Breast epithelium (tissue), 4 donors: Measurements from ENCODE around the gene NLRP9. TPM values are rescaled to one million over a fixed set of nuclear protein-coding genes. Genes with fewer than 3 reads are reported as not detected.
"Not testable (repeated sequence)": the region's sequence is repeated elsewhere in the genome, so short reads cannot be mapped to it uniquely, and the experiment has no call there.

Experiments
- DNase-seq, 2 donors: peaks; one replicate each; pipeline ENCODE4 v3.0.0-alpha.2; 2019; ENCODE audit warnings: low spot score in 2 of 2
- H3K27ac ChIP-seq, 2 donors: fragments of 200-600 bp; sonication (generic) in 1 of 2; one replicate each; pipeline ENCODE4 v1.5.1; 2016 to 2019; ENCODE audit warnings: mild to moderate bottlenecking in 1 of 2
- H3K27me3 ChIP-seq, 2 donors: fragments of 200-600 bp; sonication (generic) in 1 of 2; one replicate each; pipeline versions ENCODE4 v1.5.1 to v1.6.0; 2017 to 2019; ENCODE audit warnings: control low read depth in 1 of 2, mild to moderate bottlenecking in 1 of 2
- H3K36me3 ChIP-seq: fragments of 200-600 bp; one replicate; pipeline ENCODE4 v1.5.1; 2019
- H3K4me1 ChIP-seq, 2 donors: fragments of 200-600 bp; sonication (generic); one replicate each; pipeline ENCODE4 v1.5.1; 2016 to 2019; ENCODE audit warnings: control low read depth in 1 of 2
- H3K4me3 ChIP-seq, 3 donors: fragments of 200-600 bp; sonication (generic); 1 replicate in 2 of 3; 2 replicates in 1 of 3; pipeline ENCODE4 v1.5.1; 2016 to 2019; ENCODE audit warnings: mild to moderate bottlenecking in 3 of 3, moderate library complexity in 2 of 3
- H3K9me3 ChIP-seq, 2 donors: fragments of 200-600 bp; sonication (generic) in 1 of 2; one replicate each; pipeline ENCODE4 v1.5.1; 2016 to 2019; ENCODE audit warnings: control low read depth in 1 of 2
- CTCF ChIP-seq, 3 donors: fragments of 450-650 bp; IDR thresholded peaks; one replicate each; pipeline ENCODE4 v1.5.1; 2016 to 2017; ENCODE audit warnings: antibody characterized with exemption in 3 of 3, mild to moderate bottlenecking in 3 of 3, moderate library complexity in 3 of 3
- POLR2A ChIP-seq: fragments of 450-650 bp; IDR thresholded peaks from one replicate; pipeline ENCODE4 v1.6.1; 2016; ENCODE audit warnings: antibody characterized with exemption, mild to moderate bottlenecking, moderate library complexity
- POLR2AphosphoS5 ChIP-seq, 3 donors: sonication (generic); formaldehyde crosslinking; IDR thresholded peaks; one replicate each; pipeline ENCODE4 v1.6.1; 2017; ENCODE audit warnings: antibody characterized with exemption in 3 of 3
- intact Hi-C: fragments of 100-400 bp; cut with DNase I; formaldehyde crosslinking; loops from one replicate; pipeline ENCODE4 v1.15.1; 2023; ENCODE audit warnings: low total_unique reads
- total RNA-seq, 3 donors: library from RNA; depleted of rRNA; stranded (reverse); fragments of >200 nt; gene quantifications; one replicate each; pipeline ENCODE4 v1.1.0, GENCODE V29; 2016

Gene NLRP9
- total RNA-seq, 3 donors from 2014 or later = not detected

DNA sequence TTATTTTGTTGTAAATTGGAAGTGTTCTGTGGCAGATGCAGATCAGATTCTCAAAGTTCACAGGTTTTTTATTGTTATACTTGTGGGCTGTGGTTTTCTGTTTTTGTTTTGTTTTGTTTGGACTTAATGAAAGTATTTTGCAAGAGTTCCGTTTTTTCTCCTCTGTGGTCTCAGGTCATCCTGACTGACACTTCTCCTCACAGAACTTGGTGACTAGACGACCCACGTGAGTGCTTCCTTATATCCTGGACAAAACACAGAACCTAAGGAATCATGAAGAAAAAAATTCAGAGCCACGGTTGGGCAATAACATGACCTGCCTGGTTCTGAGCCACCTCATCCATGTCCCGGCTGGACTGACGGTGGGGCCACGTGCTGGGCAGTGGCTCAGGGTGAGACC lies 28.3 kb upstream of the NLRP9 start:
- no peak for DNase-seq
- no peaks in the 10 kb centered on the region for H3K36me3 ChIP-seq
- intact Hi-C loops = no loop called here
- no peak overlapping the region for H3K27ac ChIP-seq
- H3K27me3 ChIP-seq = no peaks in the 10 kb centered on the region
- peaks cover 0 to 2% of the 10 kb centered on the region in 2 donors for H3K9me3 ChIP-seq
- H3K4me1 ChIP-seq = no peaks in the 10 kb centered on the region
- no peak for TF ChIP-seq POLR2AphosphoS5 (IDR thresholded peaks at IDR 0.05)
- TF ChIP-seq POLR2A = no peak
- no peak for TF ChIP-seq CTCF (IDR thresholded peaks at IDR 0.05)
- H3K4me3 ChIP-seq = no peak overlapping the region

DNA sequence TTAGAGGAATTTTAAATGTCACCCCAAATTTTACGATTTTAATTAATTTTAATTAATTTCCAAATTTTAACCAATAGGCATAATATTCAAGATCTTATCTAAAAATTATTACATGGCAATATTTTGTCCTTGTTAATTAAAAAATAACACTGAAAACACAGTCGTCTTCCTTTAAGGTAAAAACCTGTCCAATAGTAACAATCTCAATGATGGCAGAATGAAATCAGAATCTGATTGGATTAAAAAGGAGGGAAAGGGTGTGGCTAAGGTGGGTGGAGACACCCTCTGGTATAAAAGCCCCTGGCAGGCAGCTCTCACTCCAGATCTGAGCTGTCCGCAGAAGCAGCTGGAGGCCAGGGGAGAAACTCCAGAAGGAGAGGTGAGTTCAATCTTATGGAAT lies 20.6 kb upstream of the NLRP9 start, which contains the start of gene RFPL4A:
Gene RFPL4A (plus strand): TSS at position 301 of the 400 bp plus-strand sequence. CDS start 2,704 bp downstream, outside the sequence.
- H3K4me1 ChIP-seq, H3K27ac ChIP-seq, H3K36me3 ChIP-seq, H3K27me3 ChIP-seq, DNase-seq, H3K4me3 ChIP-seq, H3K9me3 ChIP-seq, intact Hi-C loops: not testable (repeated sequence)

DNA sequence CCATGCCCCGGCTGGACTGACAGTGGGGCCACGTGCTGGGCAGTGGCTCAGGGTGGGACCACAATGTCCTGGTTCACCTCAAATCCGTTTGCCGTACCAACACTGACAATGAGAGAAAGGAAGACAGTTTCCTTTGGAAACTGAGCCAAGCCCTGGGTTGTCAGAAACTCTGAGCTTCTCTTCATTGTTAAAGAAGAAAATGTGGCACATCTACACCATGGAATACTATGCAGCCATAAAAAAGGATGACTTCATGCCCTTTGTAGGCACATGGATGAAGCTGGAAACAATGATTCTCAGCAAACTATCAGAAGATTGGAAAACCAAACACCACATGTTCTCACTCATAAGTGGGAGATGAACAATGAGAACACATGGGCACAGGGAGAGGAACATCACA lies 18.6 kb upstream of the NLRP9 start:
- intact Hi-C loops = not testable (repeated sequence)

DNA sequence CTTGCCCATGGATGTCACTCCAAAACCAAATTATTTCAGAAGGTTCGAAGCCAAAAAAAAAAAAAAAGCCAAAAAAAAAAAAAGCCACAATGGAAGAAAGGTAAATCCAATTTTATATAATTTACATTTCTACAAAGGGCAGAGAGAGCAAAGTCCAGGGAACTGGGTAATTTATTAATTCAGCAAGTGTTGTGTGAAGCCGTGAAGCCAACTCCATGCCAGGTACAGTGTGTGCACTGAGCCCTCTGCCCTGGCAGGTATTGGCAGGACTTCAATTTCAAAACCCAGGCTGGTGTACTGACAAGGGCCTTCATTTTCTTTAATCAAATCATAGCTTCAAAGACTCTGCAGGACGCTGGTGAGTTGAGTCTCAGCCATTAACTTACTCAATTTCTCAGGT lies 15.2 kb upstream of the NLRP9 start:
- TF ChIP-seq POLR2AphosphoS5 (IDR thresholded peaks at IDR 0.05) (no peak), POLR2A (no peak), CTCF (IDR thresholded peaks at IDR 0.05) (no peak)
- peaks cover 0 to 4% of the 10 kb centered on the region in 2 donors for H3K27me3 ChIP-seq
- no peak for DNase-seq
- no peak overlapping the region for H3K4me3 ChIP-seq
- no peaks in the 10 kb centered on the region for H3K36me3 ChIP-seq
- no peaks in the 10 kb centered on the region for H3K9me3 ChIP-seq
- intact Hi-C loops = no loop called here
- no peaks in the 10 kb centered on the region for H3K4me1 ChIP-seq
- no peak overlapping the region for H3K27ac ChIP-seq

More for the DNA sequence above, 18.6 kb upstream of the NLRP9 start:
- H3K4me3 ChIP-seq, H3K36me3 ChIP-seq, H3K9me3 ChIP-seq, DNase-seq, H3K27me3 ChIP-seq, H3K27ac ChIP-seq, H3K4me1 ChIP-seq: not testable (repeated sequence)

GRCh38 chr19:55750715-55751114 lies 12.5 kb upstream of the NLRP9 start:
- Histone ChIP-seq H3K36me3 (no peaks in the 10 kb centered on the region), H3K27ac (no peak overlapping the region), H3K9me3 (no peaks in the 10 kb centered on the region), H3K4me1 (no peaks in the 10 kb centered on the region), H3K4me3 (no peak overlapping the region), H3K27me3 (no peaks in the 10 kb centered on the region)
- intact Hi-C loops = no loop called here
- no peak for TF ChIP-seq CTCF (IDR thresholded peaks at IDR 0.05)
- TF ChIP-seq POLR2AphosphoS5 (IDR thresholded peaks at IDR 0.05) = no peak
- no peak for TF ChIP-seq POLR2A
- no peak for DNase-seq

DNA sequence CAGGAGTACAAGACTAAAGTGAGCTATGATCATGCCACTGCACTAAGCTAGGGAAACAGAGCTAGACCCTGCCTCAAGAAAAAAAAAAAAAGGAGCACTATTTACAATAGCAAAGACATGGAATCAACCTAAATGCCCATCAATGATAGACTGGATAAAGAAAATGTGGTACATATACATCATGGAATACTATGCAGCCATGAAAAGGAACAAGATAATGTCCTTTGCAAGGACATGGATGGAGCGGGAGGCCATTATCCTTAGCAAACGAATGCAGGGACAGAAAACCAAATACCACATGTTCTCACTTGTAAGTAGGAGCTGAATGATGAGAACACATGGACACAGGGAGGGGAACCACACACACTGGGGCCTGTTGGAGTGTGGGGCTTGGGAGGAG lies 7.8 kb downstream of the NLRP9 start:
- H3K36me3 ChIP-seq, H3K4me3 ChIP-seq, H3K27me3 ChIP-seq, intact Hi-C loops, H3K4me1 ChIP-seq, H3K27ac ChIP-seq, H3K9me3 ChIP-seq, DNase-seq: not testable (repeated sequence)

DNA sequence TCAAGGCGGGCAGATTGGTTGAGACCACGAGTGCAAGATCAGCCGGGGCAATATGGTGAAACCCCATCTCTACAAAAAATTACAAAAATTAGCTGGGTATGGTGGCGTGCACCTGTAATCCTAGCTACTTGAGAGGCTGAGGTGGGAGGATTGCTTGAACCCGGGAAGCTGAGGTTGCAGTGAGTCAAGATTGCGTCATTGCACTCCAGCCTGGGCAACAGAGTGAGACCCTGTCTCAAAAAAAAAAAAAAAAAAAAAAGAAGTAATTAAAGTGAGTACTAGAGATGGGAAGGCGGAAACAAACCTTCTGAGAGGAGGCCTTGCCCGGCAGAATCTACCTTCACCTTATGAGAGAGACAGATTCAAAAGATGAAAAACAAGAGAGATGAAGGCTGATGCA lies 14.7 kb downstream of the NLRP9 start:
- no peaks in the 10 kb centered on the region for H3K4me1 ChIP-seq

More for the DNA sequence above, 14.7 kb downstream of the NLRP9 start:
- H3K27me3 ChIP-seq = peaks cover 0 to 12% of the 10 kb centered on the region in 2 donors
- intact Hi-C loops = no loop called here
- DNase-seq = no peak
- TF ChIP-seq CTCF (IDR thresholded peaks at IDR 0.05) = no peak
- no peak for TF ChIP-seq POLR2A
- H3K27ac ChIP-seq = no peak overlapping the region
- no peak overlapping the region for H3K4me3 ChIP-seq
- peaks cover 0 to 19% of the 10 kb centered on the region in 2 donors for H3K9me3 ChIP-seq
- no peaks in the 10 kb centered on the region for H3K36me3 ChIP-seq
